GM12874 (cell line): ENCODE data around the gene CCDC196.

Experiments used
- TF ChIP-seq, protein P1 (sequence below): IDR thresholded peaks from 2 replicates; pipeline ENCODE4 v1.5.1; 2011; ENCODE audit warnings: low read depth, mild to moderate bottlenecking, control low read depth, low read length, moderate library complexity; ENCODE audit not compliant: insufficient read depth

Gene CCDC196

GRCh38 chr14:66508547-66508845 lies 22.3 kb downstream of the CCDC196 start:
- TF ChIP-seq, protein P1, sequence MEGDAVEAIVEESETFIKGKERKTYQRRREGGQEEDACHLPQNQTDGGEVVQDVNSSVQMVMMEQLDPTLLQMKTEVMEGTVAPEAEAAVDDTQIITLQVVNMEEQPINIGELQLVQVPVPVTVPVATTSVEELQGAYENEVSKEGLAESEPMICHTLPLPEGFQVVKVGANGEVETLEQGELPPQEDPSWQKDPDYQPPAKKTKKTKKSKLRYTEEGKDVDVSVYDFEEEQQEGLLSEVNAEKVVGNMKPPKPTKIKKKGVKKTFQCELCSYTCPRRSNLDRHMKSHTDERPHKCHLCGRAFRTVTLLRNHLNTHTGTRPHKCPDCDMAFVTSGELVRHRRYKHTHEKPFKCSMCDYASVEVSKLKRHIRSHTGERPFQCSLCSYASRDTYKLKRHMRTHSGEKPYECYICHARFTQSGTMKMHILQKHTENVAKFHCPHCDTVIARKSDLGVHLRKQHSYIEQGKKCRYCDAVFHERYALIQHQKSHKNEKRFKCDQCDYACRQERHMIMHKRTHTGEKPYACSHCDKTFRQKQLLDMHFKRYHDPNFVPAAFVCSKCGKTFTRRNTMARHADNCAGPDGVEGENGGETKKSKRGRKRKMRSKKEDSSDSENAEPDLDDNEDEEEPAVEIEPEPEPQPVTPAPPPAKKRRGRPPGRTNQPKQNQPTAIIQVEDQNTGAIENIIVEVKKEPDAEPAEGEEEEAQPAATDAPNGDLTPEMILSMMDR = no peak

DNA sequence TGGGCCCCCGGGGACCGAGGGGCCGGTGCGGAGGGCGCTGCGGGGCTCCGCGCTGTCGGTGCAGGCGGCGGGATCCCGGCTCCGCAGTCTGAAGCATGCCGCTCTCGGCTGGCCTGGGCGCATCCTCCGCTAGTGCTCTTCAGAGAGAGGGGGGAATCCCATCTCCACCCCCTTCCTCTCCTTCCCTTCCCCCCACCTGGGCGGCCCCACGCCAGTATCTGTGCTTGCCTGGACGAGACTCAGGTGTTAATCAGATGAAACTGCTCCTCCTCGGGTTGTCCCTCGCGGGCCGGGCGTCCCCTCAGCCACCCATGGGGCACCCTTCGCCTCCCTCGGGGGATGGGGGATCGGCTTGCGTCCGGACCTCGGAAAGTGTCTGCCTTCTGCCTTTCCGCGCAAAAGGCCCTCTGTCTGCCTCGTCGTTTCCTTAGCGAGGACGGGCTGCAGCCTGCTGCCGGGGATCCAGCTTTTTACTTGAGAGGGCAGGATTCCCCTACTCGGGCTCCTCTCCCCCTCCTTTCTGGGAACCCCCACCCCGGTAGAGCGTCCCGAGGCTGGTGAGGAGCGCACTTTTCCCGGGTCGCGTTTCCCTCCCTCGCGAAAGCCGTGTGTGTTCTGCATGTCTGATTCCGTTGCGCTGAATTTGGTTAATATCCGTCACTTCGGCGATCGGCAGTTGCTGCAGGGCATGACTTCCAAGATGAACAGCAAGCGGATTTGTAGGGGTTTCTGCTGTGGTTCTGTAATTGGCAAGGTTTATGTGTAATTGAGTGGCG lies 22.9 kb downstream of the CCDC196 start:
- TF ChIP-seq, protein P1 = no peak

DNA sequence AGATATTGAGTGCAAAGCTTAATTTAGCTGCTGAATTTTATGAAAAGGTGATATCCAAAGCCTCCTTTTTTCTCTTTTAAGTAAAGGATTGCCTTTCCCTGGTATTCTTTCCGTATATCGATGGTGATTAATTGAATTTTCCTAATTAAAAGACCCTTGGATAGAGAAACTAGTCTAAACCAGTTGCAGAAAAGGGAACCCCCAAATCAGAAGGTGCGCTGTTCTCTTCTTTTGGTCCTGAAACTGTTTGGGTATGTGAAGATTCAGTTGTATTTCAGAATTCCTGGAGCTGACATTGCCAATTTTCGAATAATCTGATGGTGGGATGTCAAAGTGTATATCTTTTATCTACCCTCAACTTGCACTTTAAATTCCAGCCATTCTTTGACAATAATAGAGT lies 23.7 kb downstream of the CCDC196 start:
- TF ChIP-seq, protein P1 = no peak

- TF ChIP-seq, protein P1 = no peak
Measured at GRCh38 chr14:66511849-66512248, 25.7 kb downstream of the CCDC196 start.

GRCh38 chr14:66514213-66514612 lies 28.0 kb downstream of the CCDC196 start:
- TF ChIP-seq, protein P1 = no peak

DNA sequence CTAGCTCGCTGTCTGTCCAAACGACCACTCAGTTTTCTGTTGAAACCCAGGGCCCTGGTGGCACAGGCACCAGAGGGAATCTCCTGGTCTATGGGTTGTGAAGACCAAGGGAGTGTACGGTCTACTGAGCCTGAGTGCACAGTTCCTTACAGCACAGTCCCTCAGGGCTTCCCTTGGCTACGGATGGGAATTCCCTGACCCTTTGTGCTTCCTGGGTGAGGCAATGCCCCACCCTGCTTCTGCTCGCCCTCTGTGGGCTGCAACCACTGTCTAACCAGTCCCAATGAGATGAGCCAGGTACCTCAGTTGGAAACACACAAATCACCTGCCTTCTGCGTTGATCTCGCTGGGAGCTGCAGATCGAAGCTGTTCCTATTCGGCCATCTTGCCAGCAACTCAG lies 44.4 kb downstream of the CCDC196 start:
- TF ChIP-seq, protein P1 = no peak

- TF ChIP-seq, protein P1 = no peak
Measured at GRCh38 chr14:66539034-66539433, 52.9 kb downstream of the CCDC196 start.
